ELR (cell line): ENCODE results near the gene PATL2.
"Not testable (repeated sequence)": the region's sequence is repeated elsewhere in the genome, so short reads cannot be mapped to it uniquely, and the experiment has no call there.

Source experiments
- DNase-seq: peaks from one replicate; pipeline ENCODE4 v3.0.0-alpha.2; 2015; ENCODE audit warnings: low read depth

PATL2 gene

DNA sequence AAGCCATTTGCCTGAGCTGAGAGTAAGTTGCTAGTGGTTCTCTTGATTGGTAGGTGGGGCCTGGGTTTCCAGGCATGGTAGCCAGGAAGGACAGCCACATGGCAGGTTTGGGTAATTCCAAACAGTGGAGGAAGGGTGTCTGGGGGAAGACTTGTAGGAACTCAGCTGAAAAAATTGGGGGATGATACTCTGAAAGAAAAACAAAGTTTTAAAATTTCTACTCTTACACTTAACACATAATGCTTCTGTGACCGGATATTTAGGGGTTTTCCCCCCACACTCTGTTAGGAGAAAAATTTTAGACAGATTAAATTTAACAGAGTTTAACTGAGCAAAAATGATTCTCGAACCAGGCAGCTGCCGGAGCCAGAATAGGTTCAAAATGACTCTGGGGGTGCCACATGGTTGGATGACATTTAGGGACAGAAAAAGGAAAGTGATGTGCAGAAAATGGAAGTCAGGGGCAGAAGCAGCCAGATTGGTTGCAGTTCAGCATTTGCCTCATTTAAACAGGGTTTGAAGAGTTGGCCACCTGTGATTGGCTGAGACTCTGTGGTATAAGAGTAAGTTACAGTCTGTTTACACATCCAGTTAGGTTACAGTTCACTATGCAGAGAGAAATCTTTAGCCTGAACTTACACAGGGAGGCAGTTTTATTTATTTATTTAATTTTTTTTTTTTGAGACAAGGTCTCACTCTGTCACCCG lies 8.3 kb upstream of the PATL2 start:
- DNase-seq = peak; percentile 60

DNA sequence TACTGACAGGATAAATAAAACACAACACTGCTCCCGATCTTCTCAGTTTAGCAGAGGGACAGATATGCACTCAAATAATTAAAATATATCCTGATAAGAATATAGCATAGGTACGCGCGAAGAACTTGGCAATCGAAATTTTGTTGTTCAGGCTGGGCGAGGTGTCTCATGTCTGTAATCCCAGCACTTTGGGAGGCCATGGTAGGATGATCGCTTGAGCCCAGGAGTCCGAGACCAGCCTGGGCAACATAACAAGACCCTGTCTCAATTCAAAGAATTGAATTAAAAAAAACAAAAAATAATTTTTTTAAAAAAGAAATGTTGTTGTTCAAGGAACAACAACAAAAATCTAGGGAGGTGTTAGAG lies 7.8 kb upstream of the PATL2 start:
- no peak for DNase-seq

DNA sequence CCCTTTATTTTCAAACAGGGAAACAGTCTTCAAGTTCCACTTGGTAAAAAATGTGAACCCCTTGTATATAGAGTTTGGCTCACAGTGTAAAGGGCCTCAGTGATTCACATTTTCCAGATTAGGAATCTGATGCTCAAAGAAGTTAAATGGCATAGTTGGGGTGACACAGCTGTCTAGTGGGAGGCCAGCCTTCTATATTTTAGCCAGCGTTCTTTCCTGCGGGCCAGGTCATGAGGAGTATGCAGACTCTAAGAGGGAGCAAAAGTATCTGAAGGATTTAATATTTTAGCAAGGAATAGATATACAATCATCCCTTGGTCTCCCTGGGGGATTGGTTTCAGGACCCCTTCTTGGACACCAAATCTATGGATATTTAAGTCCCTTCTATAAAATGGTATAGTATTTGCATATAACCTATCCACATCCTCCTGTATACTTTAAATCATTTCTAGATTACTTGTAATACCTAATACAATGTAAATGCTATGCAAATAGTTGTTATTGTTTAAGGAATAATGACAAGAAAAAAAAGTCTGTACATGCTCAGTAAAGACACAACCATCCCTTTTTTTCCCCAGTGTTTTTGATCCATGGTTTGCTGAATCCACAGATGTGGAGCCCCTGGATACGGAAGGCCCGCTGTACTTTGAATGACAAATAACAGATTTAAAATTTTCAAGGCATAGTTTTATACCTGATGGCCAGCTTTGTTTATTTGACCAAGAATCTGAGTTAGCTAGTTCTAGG lies 7.2 kb upstream of the PATL2 start:
- no peak for DNase-seq

GRCh38 chr15:44716983-44717602 lies 6.0 kb upstream of the PATL2 start:
- DNase-seq = no peak

GRCh38 chr15:44715797-44716334 lies 4.7 kb upstream of the PATL2 start:
- no peak for DNase-seq

DNA sequence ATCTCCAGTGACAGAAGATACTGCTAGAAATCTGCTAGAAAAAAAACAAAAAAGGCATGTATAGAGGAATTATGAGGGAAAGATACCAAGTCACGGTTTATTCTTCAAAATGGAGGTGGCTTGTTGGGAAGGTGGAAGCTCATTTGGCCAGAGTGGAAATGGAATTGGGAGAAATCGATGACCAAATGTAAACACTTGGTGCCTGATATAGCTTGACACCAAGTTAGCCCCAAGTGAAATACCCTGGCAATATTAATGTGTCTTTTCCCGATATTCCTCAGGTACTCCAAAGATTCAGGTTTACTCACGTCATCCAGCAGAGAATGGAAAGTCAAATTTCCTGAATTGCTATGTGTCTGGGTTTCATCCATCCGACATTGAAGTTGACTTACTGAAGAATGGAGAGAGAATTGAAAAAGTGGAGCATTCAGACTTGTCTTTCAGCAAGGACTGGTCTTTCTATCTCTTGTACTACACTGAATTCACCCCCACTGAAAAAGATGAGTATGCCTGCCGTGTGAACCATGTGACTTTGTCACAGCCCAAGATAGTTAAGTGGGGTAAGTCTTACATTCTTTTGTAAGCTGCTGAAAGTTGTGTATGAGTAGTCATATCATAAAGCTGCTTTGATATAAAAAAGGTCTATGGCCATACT lies 4.1 kb upstream of the PATL2 start:
- DNase-seq = no peak

GRCh38 chr15:44713006-44713966 lies 2.2 kb upstream of the PATL2 start:
- peak; percentile 66 for DNase-seq

GRCh38 chr15:44712346-44713005 lies 1.4 kb upstream of the PATL2 start:
- peak; percentile 90 for DNase-seq

GRCh38 chr15:44711743-44712345 lies 721 bp upstream of the PATL2 start:
- DNase-seq = peak; percentile 55

GRCh38 chr15:44710236-44711095 lies 657 bp downstream of the PATL2 start:
- DNase-seq = peak; percentile 60

DNA sequence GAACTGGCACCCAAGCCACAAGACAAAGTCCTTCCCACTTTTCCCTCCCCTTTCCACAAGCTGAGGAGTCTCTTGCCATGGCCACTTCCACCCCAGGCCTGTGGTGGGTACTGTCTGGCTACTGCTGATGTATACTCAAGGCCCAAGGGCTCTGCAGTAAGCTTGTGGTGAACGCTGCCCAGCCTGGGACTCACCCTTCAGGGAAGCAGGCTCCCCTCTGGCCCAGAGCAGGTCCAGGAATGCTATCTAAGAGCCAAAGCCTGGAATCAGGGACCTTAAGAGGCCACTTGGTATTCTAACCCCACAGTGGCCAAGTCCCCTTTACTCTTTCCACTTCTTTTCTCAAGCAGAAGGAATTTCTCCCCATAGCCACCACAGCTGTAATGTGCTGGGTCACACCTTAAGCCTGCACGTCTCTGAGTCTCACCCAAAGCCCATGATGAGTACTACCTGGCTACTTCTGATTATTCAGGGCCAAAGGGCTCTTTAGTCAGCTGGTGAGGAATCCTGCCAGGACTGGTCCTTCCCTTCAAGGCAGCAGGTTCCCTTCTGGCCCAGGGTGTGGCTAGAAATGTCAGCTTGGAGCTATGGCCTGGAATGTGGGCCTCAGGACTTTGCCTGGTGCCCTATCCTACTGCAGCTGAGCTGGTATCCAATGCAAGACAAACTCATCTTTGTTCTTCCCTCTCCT lies 4.0 kb downstream of the PATL2 start:
- no peak for DNase-seq

- DNase-seq = no peak
Measured at GRCh38 chr15:44706401-44706800, 4.7 kb downstream of the PATL2 start.

GRCh38 chr15:44705986-44706385 lies 5.1 kb downstream of the PATL2 start:
- no peak for DNase-seq

DNA sequence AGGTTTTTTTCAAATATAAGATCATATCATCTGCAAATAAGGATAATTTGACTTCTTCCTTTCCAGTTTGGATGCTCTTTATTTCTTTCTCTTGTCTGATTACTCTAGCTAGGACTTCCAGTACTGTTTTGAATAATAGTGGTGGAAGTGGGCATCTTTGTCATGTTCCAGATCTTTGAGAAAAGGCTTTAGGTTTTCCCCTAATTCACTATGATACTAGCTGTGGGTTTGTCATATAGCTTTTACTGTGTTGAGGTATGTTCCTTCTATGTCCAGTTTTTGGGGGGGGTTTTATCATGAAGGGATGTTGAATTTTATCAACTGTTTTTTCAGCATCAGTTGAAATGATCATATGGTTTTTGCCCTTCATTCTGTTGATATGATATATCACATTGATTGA lies 10.4 kb downstream of the PATL2 start:
- not testable (repeated sequence) for DNase-seq

- DNase-seq = no peak
Measured at GRCh38 chr15:44698641-44699040, 12.5 kb downstream of the PATL2 start.

DNA sequence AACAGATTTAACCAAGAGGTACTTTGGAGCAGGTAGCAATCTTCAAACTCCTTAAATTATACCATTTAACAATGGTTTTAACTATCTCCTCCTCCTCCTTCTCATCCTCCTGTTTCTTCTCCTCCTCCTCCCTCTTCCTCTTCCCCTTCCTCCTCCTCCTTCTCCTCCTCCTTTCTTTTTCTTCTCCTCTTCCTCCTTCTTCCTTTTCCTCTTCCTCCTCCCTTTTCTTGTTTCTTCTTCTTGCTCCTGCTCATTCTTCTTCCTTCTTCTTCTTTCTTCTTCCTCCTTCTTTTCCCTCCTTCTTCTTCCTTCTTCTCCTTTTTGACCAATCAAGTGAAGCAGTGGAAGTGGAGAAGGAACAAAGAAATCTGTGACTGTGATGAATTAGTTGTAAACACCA lies 14.1 kb downstream of the PATL2 start:
- no peak for DNase-seq

DNA sequence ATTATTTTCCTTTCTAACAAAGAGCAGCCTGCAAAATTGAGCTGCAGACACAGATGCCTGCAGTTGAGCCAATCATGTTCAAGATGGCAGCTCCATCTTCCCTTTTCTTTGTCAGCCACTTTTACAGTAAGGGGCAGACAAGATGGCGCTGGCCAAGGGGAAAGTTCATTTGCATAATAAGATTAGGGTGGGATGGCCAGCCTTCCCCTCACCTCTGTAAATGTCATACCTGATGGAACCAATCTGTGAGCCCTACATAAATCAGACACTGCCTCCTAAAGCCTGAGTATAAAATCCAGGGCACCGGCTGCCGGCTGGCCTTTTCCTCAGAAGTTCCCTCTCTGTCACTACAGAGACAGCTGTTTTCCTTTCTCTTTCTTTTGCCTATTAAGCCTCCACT lies 15.8 kb downstream of the PATL2 start:
- no peak for DNase-seq

DNA sequence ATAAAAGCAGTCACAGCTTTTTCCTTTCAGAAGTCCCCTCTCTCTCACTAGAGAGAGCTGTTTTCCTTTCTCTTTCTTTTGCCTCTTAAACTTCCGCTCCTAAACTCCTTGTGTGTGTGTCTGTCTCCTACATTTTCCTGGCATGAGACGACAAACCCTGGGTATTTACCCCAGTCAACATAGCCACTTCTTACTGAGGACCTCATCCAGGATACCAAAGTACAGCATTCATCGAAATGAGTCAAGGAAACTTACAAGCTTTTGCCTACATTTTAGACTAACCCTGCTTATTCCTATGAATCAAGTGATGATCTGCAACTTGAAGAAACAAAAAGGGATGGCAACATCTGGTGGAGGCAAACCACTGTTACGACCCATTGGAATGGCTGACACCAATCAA lies 16.7 kb downstream of the PATL2 start:
- DNase-seq = no peak

GRCh38 chr15:44692659-44693058 lies 18.5 kb downstream of the PATL2 start:
- no peak for DNase-seq
